Astrocyte (in vitro differentiated cells and primary cell): ENCODE measurements around the gene ALCAM. TPM values are rescaled to one million over a fixed set of nuclear protein-coding genes. Genes with fewer than 3 reads are reported as not detected.
"Not testable (repeated sequence)": the region's sequence is repeated elsewhere in the genome, so short reads cannot be mapped to it uniquely, and the experiment has no call there.

Experiments used
- DNase-seq: peaks from one replicate; pipeline ENCODE4 v3.0.0-alpha.2; 2010; ENCODE audit warnings: low read depth
- FAIRE-seq: peaks from 2 replicates; lab custom pipeline; 2011; peaks lifted over from hg19 to GRCh38; lab: Jason Lieb, UNC
- H2AFZ ChIP-seq: 2 replicates; pipeline ENCODE4 v1.6.0; 2012; ENCODE audit warnings: low read depth, low read length, inconsistent platforms
- H3K27ac ChIP-seq: 2 replicates; pipeline ENCODE4 v1.5.1; 2011; ENCODE audit warnings: low read depth, low read length, inconsistent platforms
- H3K27me3 ChIP-seq: 2 replicates; pipeline ENCODE4 v1.6.0; 2011; ENCODE audit warnings: low read length, inconsistent platforms; ENCODE audit not compliant: insufficient read depth
- H3K36me3 ChIP-seq: 2 replicates; pipeline ENCODE4 v1.5.1; 2011; ENCODE audit warnings: low read length, inconsistent platforms; ENCODE audit not compliant: insufficient read depth
- H3K4me1 ChIP-seq: 2 replicates; pipeline ENCODE4 v1.5.1; 2011; ENCODE audit warnings: low read length, inconsistent platforms; ENCODE audit not compliant: insufficient read depth
- H3K4me2 ChIP-seq: 2 replicates; pipeline ENCODE4 v1.6.0; 2012; ENCODE audit warnings: low read length, inconsistent platforms
- H3K4me3 ChIP-seq: 2 replicates; pipeline ENCODE4 v1.5.1; 2011; ENCODE audit warnings: low read depth, mild to moderate bottlenecking, low read length, inconsistent platforms; ENCODE audit not compliant: insufficient read depth
- H3K79me2 ChIP-seq: 2 replicates; pipeline ENCODE4 v1.6.0; 2012; ENCODE audit warnings: mild to moderate bottlenecking, low read length, inconsistent platforms; ENCODE audit not compliant: insufficient read depth
- H3K9ac ChIP-seq: 2 replicates; pipeline ENCODE4 v1.6.0; 2012; ENCODE audit warnings: mild to moderate bottlenecking, low read length, inconsistent platforms
- H3K9me3 ChIP-seq: 2 replicates; pipeline ENCODE4 v1.5.1; 2012; ENCODE audit warnings: low read depth, mild to moderate bottlenecking, low read length, inconsistent platforms; ENCODE audit not compliant: insufficient read depth
- H4K20me1 ChIP-seq: 2 replicates; pipeline ENCODE4 v1.6.0; 2012; ENCODE audit warnings: low read length, inconsistent platforms; ENCODE audit not compliant: insufficient read depth
- H3K27ac Mint-ChIP-seq: one replicate; pipeline ENCODE4 v1.8.0; 2021; ENCODE audit warnings: mild to moderate bottlenecking, mixed read lengths; ENCODE audit not compliant: unreplicated experiment
- H3K27me3 Mint-ChIP-seq: one replicate; pipeline ENCODE4 v1.8.0; 2021; ENCODE audit warnings: low read depth, mixed read lengths; ENCODE audit not compliant: unreplicated experiment
- H3K36me3 Mint-ChIP-seq: one replicate; pipeline ENCODE4 v1.8.0; 2021; ENCODE audit warnings: low read depth, mixed read lengths; ENCODE audit not compliant: unreplicated experiment
- H3K4me1 Mint-ChIP-seq: one replicate; pipeline ENCODE4 v1.8.0; 2021; ENCODE audit warnings: low read depth, mixed read lengths; ENCODE audit not compliant: unreplicated experiment
- H3K4me3 Mint-ChIP-seq: one replicate; pipeline ENCODE4 v1.8.0; 2021; ENCODE audit warnings: mild to moderate bottlenecking, moderate library complexity, mixed read lengths; ENCODE audit not compliant: unreplicated experiment
- H3K9me3 Mint-ChIP-seq: one replicate; pipeline ENCODE4 v1.8.0; 2021; ENCODE audit warnings: mild to moderate bottlenecking, mixed read lengths; ENCODE audit not compliant: unreplicated experiment
- EZH2 ChIP-seq: IDR thresholded peaks from 2 replicates; pipeline ENCODE4 v1.6.1; 2012; ENCODE audit warnings: mild to moderate bottlenecking, low read length, inconsistent platforms; ENCODE audit not compliant: insufficient read depth
- total RNA-seq: library from RNA; stranded (reverse); gene quantifications from 2 replicates; pipeline ENCODE4 v1.2.1, GENCODE V29; 2021
- TF ChIP-seq, protein P1 (sequence below): IDR thresholded peaks from 2 replicates; pipeline ENCODE4 v1.5.1; 2011; ENCODE audit warnings: low read depth, mild to moderate bottlenecking, inconsistent platforms, low read length, moderate library complexity; ENCODE audit not compliant: insufficient read depth

ALCAM gene
- total RNA-seq, 1 donor from 2014 or later: 154 TPM

DNA sequence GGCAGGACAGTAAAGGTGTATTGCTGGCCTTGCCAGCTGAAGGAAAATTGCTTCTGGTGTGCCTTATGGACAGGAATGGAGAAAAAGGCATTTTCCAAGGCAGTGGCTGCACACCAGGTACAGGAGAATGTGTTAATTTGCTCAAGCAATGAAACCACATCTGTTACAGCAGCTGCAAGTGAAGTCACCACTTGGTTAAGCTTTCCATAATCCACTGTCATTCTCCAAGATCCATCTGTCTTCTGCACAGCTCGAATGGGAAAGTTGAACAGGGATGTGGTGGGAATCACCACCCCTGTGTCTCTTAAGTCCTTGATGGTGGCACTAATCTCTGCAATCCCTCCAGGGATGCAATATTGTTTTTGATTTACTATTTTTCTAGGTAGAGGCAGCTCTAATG lies 236.8 kb downstream of the ALCAM start:
- not testable (repeated sequence) for H3K9ac ChIP-seq, H3K27ac Mint-ChIP-seq, H3K27me3 ChIP-seq, H3K36me3 Mint-ChIP-seq, H3K36me3 ChIP-seq, DNase-seq, H3K4me3 Mint-ChIP-seq, H3K4me2 ChIP-seq, H3K9me3 Mint-ChIP-seq, H3K4me3 ChIP-seq, H2AFZ ChIP-seq, H3K4me1 ChIP-seq, FAIRE-seq, H3K27ac ChIP-seq, H3K79me2 ChIP-seq, H4K20me1 ChIP-seq, H3K27me3 Mint-ChIP-seq, H3K9me3 ChIP-seq
- H3K4me1 Mint-ChIP-seq: peaks cover 29% of the 10 kb centered on the region

DNA sequence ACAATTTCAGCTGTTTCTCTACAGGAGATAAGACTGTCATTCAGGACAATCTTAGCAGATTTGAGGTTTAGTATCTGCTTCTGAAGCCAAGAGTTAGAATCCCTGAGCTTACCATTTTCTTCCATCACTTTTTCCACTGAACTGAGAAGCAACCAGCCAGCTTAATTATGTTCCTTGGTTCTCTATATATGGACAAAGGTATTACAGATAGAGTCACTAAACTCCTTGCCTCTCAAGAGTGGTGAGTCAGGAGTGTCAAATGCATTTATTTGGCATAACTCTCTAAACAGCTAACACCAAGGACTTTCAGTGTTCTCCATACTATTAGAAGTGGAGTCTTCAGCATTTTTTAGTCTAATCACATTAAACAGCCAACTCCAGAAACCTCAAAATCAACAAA lies 239.3 kb downstream of the ALCAM start:
- FAIRE-seq (peak; percentile 90), DNase-seq (peak; percentile 86)
- Histone ChIP-seq H4K20me1 (no peaks in the 10 kb centered on the region), H3K4me3 (no peak overlapping the region), H3K36me3 (no peaks in the 10 kb centered on the region), H3K9me3 (no peaks in the 10 kb centered on the region), H3K27ac (no peak overlapping the region), H3K4me2 (no peak overlapping the region), H2AFZ (no peak overlapping the region), H3K79me2 (no peaks in the 10 kb centered on the region), H3K4me1 (no peaks in the 10 kb centered on the region), H3K9ac (no peak overlapping the region), H3K27me3 (no peaks in the 10 kb centered on the region)
- no peak overlapping the region for H3K4me3 Mint-ChIP-seq
- peaks cover 7% of the 10 kb centered on the region for H3K9me3 Mint-ChIP-seq
- H3K36me3 Mint-ChIP-seq: no peaks in the 10 kb centered on the region
- H3K27ac Mint-ChIP-seq: peak overlapping the region; percentile 13
- TF ChIP-seq EZH2: no peak
- TF ChIP-seq, protein P1, sequence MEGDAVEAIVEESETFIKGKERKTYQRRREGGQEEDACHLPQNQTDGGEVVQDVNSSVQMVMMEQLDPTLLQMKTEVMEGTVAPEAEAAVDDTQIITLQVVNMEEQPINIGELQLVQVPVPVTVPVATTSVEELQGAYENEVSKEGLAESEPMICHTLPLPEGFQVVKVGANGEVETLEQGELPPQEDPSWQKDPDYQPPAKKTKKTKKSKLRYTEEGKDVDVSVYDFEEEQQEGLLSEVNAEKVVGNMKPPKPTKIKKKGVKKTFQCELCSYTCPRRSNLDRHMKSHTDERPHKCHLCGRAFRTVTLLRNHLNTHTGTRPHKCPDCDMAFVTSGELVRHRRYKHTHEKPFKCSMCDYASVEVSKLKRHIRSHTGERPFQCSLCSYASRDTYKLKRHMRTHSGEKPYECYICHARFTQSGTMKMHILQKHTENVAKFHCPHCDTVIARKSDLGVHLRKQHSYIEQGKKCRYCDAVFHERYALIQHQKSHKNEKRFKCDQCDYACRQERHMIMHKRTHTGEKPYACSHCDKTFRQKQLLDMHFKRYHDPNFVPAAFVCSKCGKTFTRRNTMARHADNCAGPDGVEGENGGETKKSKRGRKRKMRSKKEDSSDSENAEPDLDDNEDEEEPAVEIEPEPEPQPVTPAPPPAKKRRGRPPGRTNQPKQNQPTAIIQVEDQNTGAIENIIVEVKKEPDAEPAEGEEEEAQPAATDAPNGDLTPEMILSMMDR: no peak
- H3K27me3 Mint-ChIP-seq: no peaks in the 10 kb centered on the region
- peaks cover 22% of the 10 kb centered on the region for H3K4me1 Mint-ChIP-seq

DNA sequence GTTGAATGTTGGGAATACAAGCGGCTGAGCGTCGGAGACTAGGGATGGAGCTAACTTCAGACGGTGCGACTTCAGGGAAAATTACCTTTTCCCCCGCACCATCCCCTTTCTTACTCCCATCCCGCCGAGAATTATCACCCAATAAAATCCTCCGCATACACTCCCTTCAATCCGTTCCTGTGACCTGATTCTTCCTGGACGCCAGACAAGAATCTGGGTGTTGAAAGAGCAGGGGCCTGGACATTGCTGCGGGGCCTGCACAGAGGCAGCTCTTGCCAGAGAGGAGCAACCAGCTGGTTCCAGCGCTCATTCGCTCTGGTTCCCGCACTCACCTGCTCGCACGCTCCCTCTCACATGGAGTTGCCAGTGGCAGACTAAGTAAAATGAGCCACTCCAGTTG lies 241.9 kb downstream of the ALCAM start:
- no peaks in the 10 kb centered on the region for H3K4me1 ChIP-seq
- TF ChIP-seq EZH2: no peak
- TF ChIP-seq, protein P1: no peak
- Mint-ChIP-seq H3K27ac (no peak overlapping the region), H3K9me3 (no peaks in the 10 kb centered on the region), H3K4me3 (no peak overlapping the region), H3K36me3 (no peaks in the 10 kb centered on the region), H3K4me1 (peaks cover 16% of the 10 kb centered on the region), H3K27me3 (no peaks in the 10 kb centered on the region)
- no peaks in the 10 kb centered on the region for H3K36me3 ChIP-seq
- no peak overlapping the region for H2AFZ ChIP-seq
- no peak overlapping the region for H3K4me3 ChIP-seq
- H3K79me2 ChIP-seq: no peaks in the 10 kb centered on the region
- H3K9ac ChIP-seq: no peak overlapping the region
- FAIRE-seq (no peak), DNase-seq (no peak)
- no peak overlapping the region for H3K27ac ChIP-seq
- no peak overlapping the region for H3K4me2 ChIP-seq
- no peaks in the 10 kb centered on the region for H3K27me3 ChIP-seq
- H4K20me1 ChIP-seq: no peaks in the 10 kb centered on the region
- H3K9me3 ChIP-seq: no peaks in the 10 kb centered on the region
